Stimulated activated CD4-positive, alpha-beta T cell treated with anti-CD3 and anti-CD28 coated beads, Interleukin-1b, Interleukin-23, amount 100 ng/mL, for 1 hour (primary cell): ENCODE measurements around the gene IL22RA1.
A peak's percentile ranks its signal among the peaks of the same experiment; 100 is the strongest.

Source experiments
- DNase-seq, 2 donors: peaks; one replicate each; pipeline ENCODE4 v3.0.0-alpha.2; 2020; ENCODE audit warnings: low read depth in 2 of 2

The IL22RA1 gene

DNA sequence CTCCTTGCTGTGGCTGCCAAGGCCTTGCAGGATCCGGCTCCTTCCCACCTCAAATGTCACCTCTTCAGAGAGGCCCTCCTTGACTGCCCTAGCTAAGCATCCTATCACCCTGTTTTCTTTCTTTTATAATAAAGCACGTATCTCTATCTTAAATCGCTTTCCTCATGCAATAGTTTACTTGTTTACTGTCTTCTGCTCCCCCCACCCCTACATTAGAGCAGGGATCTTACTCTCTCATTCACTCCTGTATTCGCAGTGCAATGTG is 67.4 kb downstream of the IL22RA1 start:
- DNase-seq: no peak

DNA sequence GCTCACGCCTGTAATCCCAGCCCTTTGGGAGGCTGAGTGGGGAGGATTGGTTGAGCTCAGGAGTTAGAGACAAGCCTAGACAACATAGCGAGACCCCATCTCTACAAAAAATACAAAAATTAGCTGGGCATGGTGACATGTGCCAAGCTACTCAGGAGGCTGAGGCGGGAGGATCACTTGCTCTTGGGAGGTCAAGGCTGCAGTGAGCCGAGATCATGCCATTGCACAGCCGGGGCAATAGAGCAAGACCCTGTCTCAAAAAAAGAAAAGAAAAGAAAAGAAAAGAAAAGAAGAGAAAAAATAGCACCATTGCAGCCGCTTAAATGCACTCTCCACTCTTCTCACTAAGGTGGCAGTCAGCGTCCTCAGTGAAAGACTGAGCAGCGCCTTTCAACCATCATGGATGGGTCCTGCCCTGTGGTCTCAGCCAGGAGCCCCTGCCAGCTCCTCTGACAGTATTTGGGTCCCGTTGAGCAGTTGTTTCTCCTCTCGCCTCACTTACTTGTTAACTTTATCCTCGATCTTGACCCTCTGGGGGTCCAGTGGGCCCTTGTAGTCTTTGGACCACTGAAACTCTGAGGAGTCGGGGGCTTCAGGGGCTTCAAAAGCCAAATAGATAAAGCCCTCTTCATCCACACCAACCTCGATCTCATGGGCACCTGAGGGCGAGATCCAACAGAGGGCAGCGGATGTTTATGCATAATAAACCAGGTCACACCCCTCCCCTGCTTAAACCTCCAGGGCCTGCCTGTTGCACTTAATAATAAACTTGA is 67.9 kb downstream of the IL22RA1 start:
- no peak for DNase-seq

DNA sequence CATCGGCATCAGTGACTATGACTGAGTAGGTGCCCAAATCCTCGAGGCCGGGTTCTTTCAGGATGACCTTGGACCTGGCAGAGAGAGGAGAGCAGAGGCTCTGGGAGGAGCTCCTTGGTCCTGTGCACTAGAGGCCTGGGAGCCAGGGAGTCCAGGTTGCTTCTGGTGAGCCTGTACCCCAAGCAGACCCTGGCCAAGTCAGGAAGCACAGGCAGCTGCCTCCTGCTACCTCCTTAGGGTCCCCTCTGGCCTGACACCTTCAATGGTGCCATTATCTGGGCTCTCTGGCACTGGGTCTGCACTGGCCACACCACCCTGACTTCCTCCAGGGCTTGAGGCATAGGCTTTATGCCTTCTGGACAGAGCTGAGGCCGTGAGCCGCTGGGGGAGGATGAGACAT is 68.7 kb downstream of the IL22RA1 start:
- DNase-seq: no peak

DNA sequence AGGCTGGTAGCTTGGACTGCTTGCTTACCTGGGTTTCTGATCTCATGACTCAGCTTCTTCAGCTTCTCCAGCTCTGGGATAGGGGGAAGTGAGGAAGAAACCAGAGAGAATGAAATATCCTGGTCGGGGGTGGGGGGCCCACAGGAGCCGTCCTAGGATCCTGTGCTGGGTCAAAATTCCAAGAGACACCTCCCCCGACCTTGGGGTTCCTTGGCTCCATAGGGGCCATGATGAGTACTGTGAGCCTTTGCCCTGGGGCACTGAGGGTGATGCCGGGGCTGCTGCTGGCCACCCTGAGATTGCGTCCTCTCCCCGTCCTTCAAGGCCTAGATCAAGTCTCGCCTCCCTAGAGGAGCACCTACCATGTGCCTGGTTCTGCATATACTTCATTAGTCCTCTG is 71.0 kb downstream of the IL22RA1 start:
- DNase-seq: no peak

DNA sequence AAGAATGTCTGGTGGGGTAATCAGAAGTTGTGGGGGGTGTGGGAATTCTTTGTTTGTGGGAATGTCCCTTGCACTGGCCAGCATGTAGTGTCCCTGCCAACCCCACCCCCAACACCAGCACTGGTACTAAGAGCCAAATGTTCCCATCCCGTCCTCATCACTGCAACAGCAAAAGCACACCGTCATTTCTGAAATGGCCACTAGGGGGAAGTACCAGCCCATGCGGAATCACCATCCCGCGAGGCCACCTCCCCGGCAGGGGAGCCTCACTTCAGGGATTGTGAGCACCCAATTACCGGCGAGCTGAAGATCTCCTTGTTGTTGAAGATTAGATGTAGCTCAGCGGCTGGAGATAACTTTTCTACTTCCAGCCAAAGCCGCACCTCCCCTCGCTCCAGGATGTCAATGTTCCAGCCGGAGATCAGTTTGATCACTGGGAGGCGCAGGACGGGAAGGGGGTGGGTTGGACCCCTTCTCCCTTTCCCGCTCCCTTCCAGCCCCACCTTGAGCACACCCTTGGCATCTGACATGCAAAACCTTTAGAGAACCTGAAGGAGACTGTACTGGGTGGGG is 72.0 kb downstream of the IL22RA1 start:
- peak; percentile 38 to 60 for DNase-seq

DNA sequence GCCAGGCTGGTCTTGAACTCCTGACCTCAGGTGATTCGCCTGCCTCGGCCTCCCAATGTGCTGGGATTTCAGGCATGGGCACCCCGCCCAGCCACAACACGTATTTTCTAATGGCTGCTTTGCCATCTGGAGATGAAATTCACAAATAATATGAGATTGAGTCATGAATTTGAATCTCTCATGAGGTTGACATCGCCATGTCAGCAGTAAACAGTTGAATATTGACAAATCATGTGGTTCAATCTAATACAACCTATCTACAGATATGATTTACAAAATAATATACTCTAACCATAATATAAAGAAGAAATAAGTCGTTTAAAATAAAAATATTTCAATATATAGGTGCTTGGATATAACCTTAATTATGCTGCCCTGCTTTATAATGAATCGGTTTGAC is 73.1 kb downstream of the IL22RA1 start:
- no peak for DNase-seq
